Measurements from ENCODE around the gene SLC6A6. TPM values are rescaled to one million over a fixed set of nuclear protein-coding genes. Genes with fewer than 3 reads are reported as not detected.

Gene SLC6A6
- total and polyA plus RNA-seq, 8 donors: 3.0 to 36.7 (median 19.7) TPM

DNA sequence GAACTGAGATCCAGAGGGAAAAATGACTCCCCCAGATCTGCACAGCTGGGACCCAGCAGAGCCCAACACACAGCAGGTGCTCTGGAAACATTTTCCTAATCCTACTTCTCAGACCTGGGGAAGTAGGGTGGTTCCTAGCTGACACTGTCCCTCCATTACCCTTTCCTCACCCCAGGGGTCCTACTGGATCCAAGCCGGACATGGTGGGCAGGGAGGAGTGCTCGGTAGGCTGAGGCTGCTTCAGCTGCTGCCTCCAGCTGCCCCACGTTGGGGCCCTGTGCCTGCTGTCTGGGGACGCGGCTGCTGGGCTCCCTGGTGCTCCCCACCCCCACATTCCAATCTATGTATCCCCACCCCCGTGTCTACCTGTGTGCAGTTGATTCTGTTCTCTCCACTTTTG is 29.8 kb upstream of the SLC6A6 start:
- intact Hi-C loops (cut with DNase I; ENCODE audit: low total_unique reads): no loop called here
- Histone ChIP-seq H3K27me3 (no peaks in the 10 kb centered on the region), H3K9me3 (no peaks in the 10 kb centered on the region), H3K27ac (no peak overlapping the region), H3K4me1 (peaks cover 0 to 72% (median 35%) of the 10 kb centered on the region in 4 donors), H3K4me3 (no peak overlapping the region), H3K36me3 (no peaks in the 10 kb centered on the region)
- no peak for TF ChIP-seq POLR2AphosphoS5 (IDR thresholded peaks at IDR 0.05)
- TF ChIP-seq POLR2A (IDR thresholded peaks at IDR 0.05): no peak
- TF ChIP-seq EP300 (IDR thresholded peaks at IDR 0.05): no peak
- TF ChIP-seq, protein P1, sequence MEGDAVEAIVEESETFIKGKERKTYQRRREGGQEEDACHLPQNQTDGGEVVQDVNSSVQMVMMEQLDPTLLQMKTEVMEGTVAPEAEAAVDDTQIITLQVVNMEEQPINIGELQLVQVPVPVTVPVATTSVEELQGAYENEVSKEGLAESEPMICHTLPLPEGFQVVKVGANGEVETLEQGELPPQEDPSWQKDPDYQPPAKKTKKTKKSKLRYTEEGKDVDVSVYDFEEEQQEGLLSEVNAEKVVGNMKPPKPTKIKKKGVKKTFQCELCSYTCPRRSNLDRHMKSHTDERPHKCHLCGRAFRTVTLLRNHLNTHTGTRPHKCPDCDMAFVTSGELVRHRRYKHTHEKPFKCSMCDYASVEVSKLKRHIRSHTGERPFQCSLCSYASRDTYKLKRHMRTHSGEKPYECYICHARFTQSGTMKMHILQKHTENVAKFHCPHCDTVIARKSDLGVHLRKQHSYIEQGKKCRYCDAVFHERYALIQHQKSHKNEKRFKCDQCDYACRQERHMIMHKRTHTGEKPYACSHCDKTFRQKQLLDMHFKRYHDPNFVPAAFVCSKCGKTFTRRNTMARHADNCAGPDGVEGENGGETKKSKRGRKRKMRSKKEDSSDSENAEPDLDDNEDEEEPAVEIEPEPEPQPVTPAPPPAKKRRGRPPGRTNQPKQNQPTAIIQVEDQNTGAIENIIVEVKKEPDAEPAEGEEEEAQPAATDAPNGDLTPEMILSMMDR (IDR thresholded peaks at IDR 0.05): no peak
- WGBS, 5 donors: 68 to 84% (median 71%) methylated on average over 6 of the region's 6 CpGs
- peak in 1 of 2 donors; percentile 36 for DNase-seq

DNA sequence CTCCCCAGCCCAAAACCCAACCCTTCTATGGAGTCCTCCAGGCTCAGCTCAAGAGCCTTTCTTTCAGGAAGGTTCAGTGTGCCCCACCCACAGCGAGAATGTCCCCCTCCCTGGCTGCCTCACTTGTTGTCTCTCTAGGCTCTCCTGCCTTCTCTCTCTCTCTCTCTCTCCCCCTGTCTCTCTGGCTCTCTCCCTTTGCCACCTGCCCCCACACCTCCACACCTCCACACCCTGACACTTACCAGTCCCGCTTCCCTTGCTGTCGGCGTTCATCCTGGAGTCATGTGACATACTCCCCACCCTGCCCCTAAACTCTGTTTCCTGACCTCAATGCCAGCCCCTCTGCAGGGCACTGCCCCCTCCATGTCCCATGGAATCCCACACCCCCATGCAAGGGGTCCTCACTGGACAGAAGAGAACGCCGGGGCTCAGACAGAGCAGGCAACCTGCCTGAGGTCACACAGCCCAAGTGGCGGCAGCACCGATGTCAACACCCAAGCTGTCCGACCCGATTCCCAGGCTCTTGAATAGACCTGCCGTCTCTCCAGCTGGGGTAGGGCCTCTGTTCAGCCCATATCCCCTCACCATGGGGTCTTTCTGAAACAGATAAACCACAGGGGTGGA is 28.5 kb upstream of the SLC6A6 start:
- WGBS, 5 donors: 81 to 93% (median 89%) methylated on average over 11 of the region's 11 CpGs
- intact Hi-C loops (cut with DNase I; ENCODE audit: low total_unique reads): no loop called here
- H3K4me3 ChIP-seq: no peak overlapping the region
- peaks cover 10 to 83% (median 46%) of the 10 kb centered on the region in 4 donors for H3K4me1 ChIP-seq
- no peaks in the 10 kb centered on the region for H3K27me3 ChIP-seq
- TF ChIP-seq POLR2AphosphoS5 (IDR thresholded peaks at IDR 0.05) (no peak), POLR2A (IDR thresholded peaks at IDR 0.05) (no peak), EP300 (IDR thresholded peaks at IDR 0.05) (no peak)
- TF ChIP-seq, protein P1 (IDR thresholded peaks at IDR 0.05): no peak
- no peak overlapping the region for H3K27ac ChIP-seq
- H3K9me3 ChIP-seq: no peaks in the 10 kb centered on the region
- no peaks in the 10 kb centered on the region for H3K36me3 ChIP-seq
- peak in 1 of 2 donors; percentile 41 for DNase-seq

DNA sequence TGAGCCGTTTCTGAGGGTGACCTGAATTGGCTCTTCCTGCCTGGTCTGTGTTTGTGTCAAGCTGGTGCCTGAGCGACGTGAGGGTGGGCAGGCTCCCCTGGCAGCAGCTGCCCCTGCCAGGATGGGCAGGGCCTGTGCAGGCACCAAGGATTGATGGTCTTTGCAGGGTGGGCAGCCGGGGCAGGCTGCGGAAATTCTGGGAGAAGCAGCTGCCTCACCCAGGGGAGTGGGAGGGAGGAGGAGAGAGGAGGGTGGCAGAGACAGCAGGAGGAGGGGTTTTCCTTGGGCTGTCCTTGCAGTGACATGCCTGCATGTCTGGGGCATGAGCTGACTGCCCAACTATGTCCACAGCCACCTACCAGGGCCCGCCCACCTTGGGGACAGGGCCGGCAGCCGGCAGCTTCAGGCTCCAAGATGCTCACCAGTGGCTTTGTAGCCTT is 27.9 kb upstream of the SLC6A6 start:
- no peak overlapping the region for H3K4me3 ChIP-seq
- H3K27me3 ChIP-seq: no peaks in the 10 kb centered on the region
- TF ChIP-seq POLR2A (IDR thresholded peaks at IDR 0.05): no peak
- TF ChIP-seq, protein P1 (IDR thresholded peaks at IDR 0.05): no peak
- no peak for TF ChIP-seq POLR2AphosphoS5 (IDR thresholded peaks at IDR 0.05)
- no peak for TF ChIP-seq EP300 (IDR thresholded peaks at IDR 0.05)
- H3K4me1 ChIP-seq: peaks cover 11 to 84% (median 46%) of the 10 kb centered on the region in 4 donors
- DNase-seq: peak in 1 of 2 donors; percentile 61
- H3K27ac ChIP-seq: no peak overlapping the region
- no peaks in the 10 kb centered on the region for H3K36me3 ChIP-seq
- WGBS, 5 donors: 57 to 83% (median 80%) methylated on average over 5 to 8 of the region's 8 CpGs
- no peaks in the 10 kb centered on the region for H3K9me3 ChIP-seq
- intact Hi-C loops (cut with DNase I; ENCODE audit: low total_unique reads): no loop called here

DNA sequence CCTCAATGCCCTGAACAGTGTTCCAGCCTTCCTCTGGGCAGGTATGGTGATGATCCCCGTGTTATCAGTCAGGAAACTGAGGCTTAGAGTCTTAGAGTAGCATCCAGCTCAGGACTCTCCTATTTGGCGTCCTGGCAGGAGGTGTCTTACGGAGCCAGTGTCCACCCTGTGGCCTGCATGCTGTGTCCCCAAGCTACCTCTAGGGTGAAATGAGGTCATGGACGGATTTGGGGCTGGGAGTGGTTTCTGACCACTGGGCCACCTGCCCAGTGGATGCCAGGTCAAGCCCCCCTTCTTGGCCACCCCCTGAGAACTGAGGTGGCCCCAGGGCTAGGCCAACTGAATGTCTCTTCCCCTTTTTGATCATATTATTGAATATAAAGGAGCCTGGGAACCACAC is 27.2 kb upstream of the SLC6A6 start:
- H3K36me3 ChIP-seq: no peaks in the 10 kb centered on the region
- peaks cover 11 to 77% (median 42%) of the 10 kb centered on the region in 4 donors for H3K4me1 ChIP-seq
- TF ChIP-seq POLR2A (IDR thresholded peaks at IDR 0.05): no peak
- H3K27ac ChIP-seq: no peak overlapping the region
- H3K9me3 ChIP-seq: no peaks in the 10 kb centered on the region
- 51 to 96% (median 55%) methylated on average over 3 to 4 of the region's 4 CpGs for WGBS, 5 donors
- no peak for DNase-seq
- no peak overlapping the region for H3K4me3 ChIP-seq
- no peaks in the 10 kb centered on the region for H3K27me3 ChIP-seq
- intact Hi-C loops (cut with DNase I; ENCODE audit: low total_unique reads): no loop called here

Data from stomach (tissue), 9 donors.